SIG-M5 (cell line): ENCODE measurements around the gene SMARCA5.
"Not testable (repeated sequence)": the region's sequence is repeated elsewhere in the genome, so short reads cannot be mapped to it uniquely, and the experiment has no call there.

ENCODE experiments used
- DNase-seq: peaks from one replicate; lab custom pipeline; 2025; lab: John Stamatoyannopoulos, UW

The SMARCA5 gene

GRCh38 chr4:143513314-143514168, at the start of gene SMARCA5:
Gene SMARCA5 (plus strand): TSS chr4:143513702. CDS start chr4:143513925, 223 bp downstream.
- DNase-seq = peak; percentile 64

GRCh38 chr4:143473334-143474126, 40.0 kb upstream of the SMARCA5 start:
- DNase-seq = no peak

- no peak for DNase-seq
Observed at GRCh38 chr4:143477487-143477886, 36.0 kb upstream of the SMARCA5 start.

- DNase-seq = no peak
Observed at GRCh38 chr4:143481361-143481760, 32.1 kb upstream of the SMARCA5 start.

DNA sequence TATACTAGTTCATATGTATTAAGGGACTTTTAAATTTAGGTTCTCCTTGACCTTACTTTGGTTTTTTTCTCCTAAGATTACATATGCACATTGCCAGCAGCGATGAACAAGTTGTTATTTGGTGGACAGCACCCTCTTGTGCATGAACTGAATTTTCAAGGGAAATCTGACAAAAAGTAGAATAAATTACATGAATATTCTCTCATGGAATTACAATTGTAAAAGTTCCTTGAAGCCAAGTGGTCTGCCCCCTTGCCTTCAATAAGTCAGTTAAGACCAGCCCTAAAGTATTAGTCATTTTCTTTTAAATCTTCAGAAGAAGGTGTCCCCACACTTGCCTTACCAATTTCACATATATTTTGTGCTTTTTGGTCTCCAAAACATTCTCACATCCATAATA, 30.7 kb upstream of the SMARCA5 start:
- DNase-seq = no peak

GRCh38 chr4:143486314-143486713, 27.2 kb upstream of the SMARCA5 start:
- no peak for DNase-seq

- DNase-seq = no peak
Observed at GRCh38 chr4:143488687-143489086, 24.8 kb upstream of the SMARCA5 start.

DNA sequence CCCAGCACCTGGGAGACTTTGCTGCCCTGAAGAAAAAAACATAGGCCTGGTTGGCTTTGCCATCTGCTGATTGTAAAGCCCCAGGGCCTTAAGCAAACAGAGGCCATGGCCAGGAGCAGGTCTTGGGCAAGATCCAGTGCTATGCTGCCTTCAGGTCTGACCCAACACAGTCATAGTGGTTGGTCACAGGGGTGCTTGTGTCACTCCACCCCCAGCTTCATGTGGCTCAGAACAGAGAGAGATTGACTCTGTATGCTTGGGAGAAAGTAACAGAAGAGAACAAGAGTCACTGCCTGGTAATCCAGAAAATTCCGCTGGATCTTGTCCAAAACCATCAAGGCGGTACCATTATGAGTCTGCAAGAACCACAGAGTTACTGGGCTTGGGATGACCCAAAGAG, 24.4 kb upstream of the SMARCA5 start:
- DNase-seq = no peak

GRCh38 chr4:143498021-143498420, 15.5 kb upstream of the SMARCA5 start:
- no peak for DNase-seq

GRCh38 chr4:143502231-143502630, 11.3 kb upstream of the SMARCA5 start:
- DNase-seq = peak; percentile 1

GRCh38 chr4:143506031-143506430, 7.5 kb upstream of the SMARCA5 start:
- DNase-seq = no peak

GRCh38 chr4:143511906-143512305, 1.6 kb upstream of the SMARCA5 start:
- DNase-seq = no peak

GRCh38 chr4:143512978-143513313, 556 bp upstream of the SMARCA5 start:
- no peak for DNase-seq

- no peak for DNase-seq
Observed at GRCh38 chr4:143514169-143514495, 630 bp downstream of the SMARCA5 start.

DNA sequence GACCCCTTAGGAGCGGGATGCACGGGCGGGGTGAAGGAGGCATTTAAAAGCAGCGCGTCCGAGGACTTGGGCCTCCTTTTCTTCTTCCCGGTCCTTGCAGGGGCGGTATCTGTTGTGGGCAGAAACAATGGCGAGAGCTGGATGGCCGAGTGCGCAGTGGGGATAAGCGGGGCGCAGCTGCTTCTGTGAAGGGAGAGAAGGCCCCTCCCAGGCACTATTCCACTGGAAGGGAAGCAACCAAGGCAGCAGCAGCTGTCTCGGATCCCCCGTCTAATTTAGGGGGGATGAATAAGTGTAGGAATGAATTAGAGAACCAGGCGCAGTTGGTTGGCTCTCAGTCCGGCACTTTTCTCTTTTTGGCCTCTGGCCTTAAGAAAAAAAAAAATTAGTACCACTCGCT, 995 bp downstream of the SMARCA5 start:
- no peak for DNase-seq

GRCh38 chr4:143514901-143515300, 1.4 kb downstream of the SMARCA5 start:
- DNase-seq = no peak

DNA sequence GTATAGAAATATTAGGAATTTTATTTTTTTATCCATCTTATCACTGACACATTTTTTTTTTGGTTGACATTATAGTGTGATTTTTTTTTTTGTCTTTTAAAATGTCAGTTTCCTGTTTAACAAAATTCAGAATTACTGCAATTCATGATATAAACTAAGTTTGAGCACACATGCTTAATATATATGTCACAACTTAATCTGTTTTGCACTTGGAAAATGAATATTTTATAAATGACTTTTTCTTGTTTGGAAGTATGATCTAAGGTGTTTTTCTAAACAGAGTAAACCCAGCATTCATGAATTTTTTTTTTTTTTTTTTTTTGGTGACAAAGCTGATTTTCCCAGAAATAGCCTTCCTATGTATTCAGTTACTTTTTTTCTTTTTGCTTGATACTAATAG, 2.4 kb downstream of the SMARCA5 start:
- no peak for DNase-seq

GRCh38 chr4:143517764-143518163, 4.3 kb downstream of the SMARCA5 start:
- no peak for DNase-seq

DNA sequence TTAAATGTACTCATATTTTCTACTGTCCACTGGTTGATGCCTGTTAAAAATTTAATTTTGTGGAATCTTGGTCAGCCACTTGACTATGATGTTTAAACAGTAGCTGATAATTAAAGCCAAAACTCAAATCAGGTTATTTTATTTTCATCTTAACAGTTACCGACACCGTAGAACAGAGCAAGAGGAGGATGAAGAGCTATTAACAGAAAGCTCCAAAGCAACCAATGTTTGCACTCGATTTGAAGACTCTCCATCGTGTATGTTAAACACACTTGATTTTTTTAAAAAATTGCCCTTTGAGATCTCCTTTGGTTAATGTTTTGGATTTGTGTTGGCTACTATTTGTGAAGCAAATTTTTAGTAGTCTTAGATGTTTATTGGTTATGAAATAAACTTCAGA, 10.7 kb downstream of the SMARCA5 start:
- no peak for DNase-seq

DNA sequence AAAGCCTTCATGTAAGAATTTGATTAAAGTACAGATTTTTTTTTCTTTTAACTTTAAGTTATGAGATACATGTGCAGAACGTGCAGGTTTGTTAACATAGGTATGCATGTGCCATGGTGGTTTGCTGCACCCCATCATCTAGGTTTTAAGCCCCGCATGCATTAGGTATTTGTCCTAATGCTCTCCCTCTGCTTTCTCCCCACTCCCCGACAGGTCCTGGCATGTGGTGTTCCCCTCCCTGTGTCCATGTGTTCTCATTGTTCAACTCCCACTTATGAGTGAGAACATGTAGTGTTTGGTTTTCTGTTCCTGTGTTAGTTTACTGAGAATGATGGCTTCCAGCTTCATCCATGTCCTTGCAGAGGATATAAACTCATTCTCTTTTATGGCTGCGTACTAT, 14.5 kb downstream of the SMARCA5 start:
- DNase-seq = not testable (repeated sequence)

- no peak for DNase-seq
Observed at GRCh38 chr4:143531380-143531779, 17.9 kb downstream of the SMARCA5 start.

GRCh38 chr4:143531788-143532491, 18.4 kb downstream of the SMARCA5 start:
- DNase-seq = no peak
